Kidney epithelial cell (primary cell): ENCODE data around the gene RPS27. TPM values are rescaled to one million over a fixed set of nuclear protein-coding genes. Genes with fewer than 3 reads are reported as not detected.
A peak's percentile ranks its signal among the peaks of the same experiment; 100 is the strongest.

Source experiments
- DNase-seq: peaks from one replicate; pipeline ENCODE4 v3.0.0-alpha.2; 2010; ENCODE audit warnings: low read depth
- H3K27me3 ChIP-seq: 2 replicates; pipeline ENCODE4 v1.6.0; 2011; ENCODE audit warnings: low read length; ENCODE audit not compliant: control insufficient read depth, insufficient read depth
- H3K36me3 ChIP-seq: 2 replicates; pipeline ENCODE4 v1.5.1; 2011; ENCODE audit warnings: low read length; ENCODE audit not compliant: control insufficient read depth, insufficient read depth
- H3K4me3 ChIP-seq: 2 replicates; pipeline ENCODE4 v1.5.1; 2011; ENCODE audit warnings: low read depth, mild to moderate bottlenecking, control low read depth, low read length
- CTCF ChIP-seq: IDR thresholded peaks from 2 replicates; pipeline ENCODE4 v1.5.1; 2011; ENCODE audit warnings: mild to moderate bottlenecking, moderate library complexity, low read length, control low read depth, inconsistent platforms; ENCODE audit not compliant: insufficient read depth, poor library complexity, severe bottlenecking
- total RNA-seq: library from RNA; depleted of rRNA; stranded (reverse); fragments of >200 nt; gene quantifications from 2 replicates; pipeline ENCODE4 v1.2.3, GENCODE V29; 2015

Gene RPS27
- total RNA-seq, 1 donor from 2014 or later, result 2,407 TPM

- DNase-seq, result no peak
- no peak for TF ChIP-seq CTCF
- Histone ChIP-seq H3K36me3 (no peaks in the 10 kb centered on the region), H3K4me3 (no peak overlapping the region), H3K27me3 (no peaks in the 10 kb centered on the region)
Observed at GRCh38 chr1:153968972-153969371, 21.6 kb upstream of the RPS27 start.

- no peaks in the 10 kb centered on the region for H3K27me3 ChIP-seq
- no peak for TF ChIP-seq CTCF
- no peak for DNase-seq
- H3K36me3 ChIP-seq, result no peaks in the 10 kb centered on the region
- H3K4me3 ChIP-seq, result no peak overlapping the region
Observed at GRCh38 chr1:153970346-153970745, 20.2 kb upstream of the RPS27 start.

GRCh38 chr1:153973071-153973470, 17.5 kb upstream of the RPS27 start:
- Histone ChIP-seq H3K4me3 (no peak overlapping the region), H3K27me3 (no peaks in the 10 kb centered on the region), H3K36me3 (no peaks in the 10 kb centered on the region)
- TF ChIP-seq CTCF, result no peak
- DNase-seq, result no peak

- TF ChIP-seq CTCF, result no peak
- Histone ChIP-seq H3K27me3 (no peaks in the 10 kb centered on the region), H3K36me3 (no peaks in the 10 kb centered on the region), H3K4me3 (no peak overlapping the region)
- DNase-seq, result no peak
Observed at GRCh38 chr1:153973525-153973924, 17.0 kb upstream of the RPS27 start.

DNA sequence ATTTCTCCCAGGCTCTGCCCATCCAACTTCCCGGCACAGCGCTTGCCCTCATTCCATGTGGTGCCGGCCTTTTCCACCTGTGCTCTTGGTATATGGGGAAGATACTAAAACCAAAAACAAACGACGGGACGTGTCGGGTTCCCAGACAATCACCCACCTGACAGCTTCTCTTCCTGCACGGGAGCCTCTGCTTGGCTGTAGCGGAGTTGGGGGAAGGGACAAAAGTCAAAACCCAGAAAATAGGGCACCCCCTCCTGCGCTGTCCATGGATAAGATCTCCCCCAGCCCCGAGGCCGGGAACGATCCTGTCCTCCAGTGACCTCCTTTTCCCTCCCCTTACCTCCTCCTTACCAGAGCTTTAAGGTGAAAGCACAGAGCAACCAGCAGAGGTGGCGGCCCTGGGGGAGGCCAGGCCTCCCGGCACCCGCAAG, 13.7 kb upstream of the RPS27 start:
- Histone ChIP-seq H3K36me3 (peaks cover 2% of the 10 kb centered on the region), H3K27me3 (no peaks in the 10 kb centered on the region), H3K4me3 (peak overlapping the region; percentile 93)
- no peak for TF ChIP-seq CTCF
- DNase-seq, result no peak
